Glutamatergic neuron (in vitro differentiated cells): ENCODE results near the gene ATP6V0C. TPM values are rescaled to one million over a fixed set of nuclear protein-coding genes. Genes with fewer than 3 reads are reported as not detected.

Experiments
- DNase-seq: peaks from one replicate; pipeline ENCODE4 v3.0.0; 2022
- H3K27ac Mint-ChIP-seq: one replicate; pipeline ENCODE4 v1.8.0; 2020; ENCODE audit warnings: mild to moderate bottlenecking, mixed read lengths, inconsistent platforms; ENCODE audit not compliant: unreplicated experiment
- H3K27me3 Mint-ChIP-seq: one replicate; pipeline ENCODE4 v1.8.0; 2020; ENCODE audit warnings: mild to moderate bottlenecking, moderate library complexity, mixed read lengths, inconsistent platforms; ENCODE audit not compliant: unreplicated experiment
- H3K36me3 Mint-ChIP-seq: one replicate; pipeline ENCODE4 v1.8.0; 2020; ENCODE audit warnings: mild to moderate bottlenecking, mixed read lengths, inconsistent platforms; ENCODE audit not compliant: unreplicated experiment
- H3K4me1 Mint-ChIP-seq: one replicate; pipeline ENCODE4 v1.8.0; 2020; ENCODE audit warnings: mild to moderate bottlenecking, low read depth, mixed read lengths, inconsistent platforms; ENCODE audit not compliant: unreplicated experiment
- H3K4me3 Mint-ChIP-seq: one replicate; pipeline ENCODE4 v1.8.0; 2020; ENCODE audit warnings: mild to moderate bottlenecking, mixed read lengths, inconsistent platforms; ENCODE audit not compliant: unreplicated experiment
- H3K9me3 Mint-ChIP-seq: one replicate; pipeline ENCODE4 v1.8.0; 2020; ENCODE audit warnings: mild to moderate bottlenecking, moderate library complexity, mixed read lengths, inconsistent platforms; ENCODE audit not compliant: unreplicated experiment
- CTCF ChIP-seq: fragments of 200-600 bp; sonication (generic); IDR thresholded peaks from one replicate; pipeline ENCODE4 v1.5.0; 2021; ENCODE audit not compliant: partially characterized antibody, unreplicated experiment
- total RNA-seq: library from RNA; stranded (reverse); fragmentation: NEBNext Ultra II Directional; extraction: Animal tissue kit (Norgen Biotek cat#: 25700); gene quantifications from one replicate; pipeline ENCODE4 v1.2.1, GENCODE V29; 2021; ENCODE audit not compliant: unreplicated experiment

Gene ATP6V0C
- total RNA-seq, 1 donor from 2014 or later, result 274 TPM

DNA sequence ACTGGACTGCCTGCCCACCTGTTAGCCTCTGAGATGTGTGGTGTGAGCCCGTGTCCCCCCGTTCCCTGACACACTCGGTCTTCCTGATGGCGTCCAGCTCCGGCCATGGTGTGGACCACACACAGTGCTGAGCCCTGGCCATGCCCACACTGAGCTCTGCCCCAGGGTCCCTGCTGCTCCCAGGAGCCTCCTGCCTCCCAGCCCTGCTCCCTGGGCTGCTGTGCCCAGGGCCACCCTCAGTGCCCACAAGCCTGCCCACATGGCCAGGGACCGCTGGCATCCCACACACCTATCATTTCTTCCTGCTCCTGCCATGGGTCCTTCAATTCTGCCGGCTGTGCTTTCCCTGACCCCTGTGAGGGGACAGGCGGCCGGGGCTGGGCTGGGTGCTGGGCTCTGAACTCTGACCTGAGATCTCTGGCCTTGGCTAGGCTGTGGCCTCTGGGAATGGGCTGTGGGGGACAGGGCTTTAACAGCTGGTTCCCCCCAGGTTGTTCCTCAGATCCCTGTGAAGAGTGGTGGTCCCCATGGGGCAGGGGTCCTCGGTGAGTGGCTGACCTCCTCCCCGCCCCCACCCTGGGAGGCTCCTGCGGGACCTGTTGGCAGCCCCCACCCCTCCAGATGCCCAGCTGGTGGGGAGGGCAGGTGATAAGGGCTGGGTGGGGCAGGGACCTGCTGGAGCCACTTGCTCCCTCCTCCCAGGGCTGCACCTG, 13.5 kb downstream of the ATP6V0C start:
- no peaks in the 10 kb centered on the region for H3K36me3 Mint-ChIP-seq
- no peak for TF ChIP-seq CTCF
- peaks cover 3% of the 10 kb centered on the region for H3K9me3 Mint-ChIP-seq
- peaks cover 4% of the 10 kb centered on the region for H3K27me3 Mint-ChIP-seq
- H3K4me1 Mint-ChIP-seq, result peaks cover 1% of the 10 kb centered on the region
- H3K4me3 Mint-ChIP-seq, result no peak overlapping the region
- DNase-seq, result no peak
- no peak overlapping the region for H3K27ac Mint-ChIP-seq

DNA sequence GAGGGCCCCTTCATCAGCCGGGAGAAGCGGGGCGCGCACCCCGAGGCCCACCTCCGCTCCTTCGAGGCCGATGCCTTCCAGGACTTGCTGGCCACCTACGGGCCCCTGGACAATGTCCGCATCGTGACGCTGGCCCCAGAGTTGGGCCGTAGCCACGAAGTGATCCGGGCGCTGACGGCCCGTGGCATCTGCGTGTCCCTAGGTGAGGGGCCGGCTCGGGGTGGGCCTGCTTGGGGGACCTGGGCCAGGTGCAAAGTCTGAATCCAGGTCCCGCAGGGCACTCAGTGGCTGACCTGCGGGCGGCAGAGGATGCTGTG, 14.0 kb downstream of the ATP6V0C start:
- H3K36me3 Mint-ChIP-seq, result no peaks in the 10 kb centered on the region
- H3K27ac Mint-ChIP-seq, result no peak overlapping the region
- H3K9me3 Mint-ChIP-seq, result peaks cover 5% of the 10 kb centered on the region
- no peak for DNase-seq
- no peak overlapping the region for H3K4me3 Mint-ChIP-seq
- TF ChIP-seq CTCF, result no peak
- H3K27me3 Mint-ChIP-seq, result peaks cover 6% of the 10 kb centered on the region
- peaks cover 2% of the 10 kb centered on the region for H3K4me1 Mint-ChIP-seq

DNA sequence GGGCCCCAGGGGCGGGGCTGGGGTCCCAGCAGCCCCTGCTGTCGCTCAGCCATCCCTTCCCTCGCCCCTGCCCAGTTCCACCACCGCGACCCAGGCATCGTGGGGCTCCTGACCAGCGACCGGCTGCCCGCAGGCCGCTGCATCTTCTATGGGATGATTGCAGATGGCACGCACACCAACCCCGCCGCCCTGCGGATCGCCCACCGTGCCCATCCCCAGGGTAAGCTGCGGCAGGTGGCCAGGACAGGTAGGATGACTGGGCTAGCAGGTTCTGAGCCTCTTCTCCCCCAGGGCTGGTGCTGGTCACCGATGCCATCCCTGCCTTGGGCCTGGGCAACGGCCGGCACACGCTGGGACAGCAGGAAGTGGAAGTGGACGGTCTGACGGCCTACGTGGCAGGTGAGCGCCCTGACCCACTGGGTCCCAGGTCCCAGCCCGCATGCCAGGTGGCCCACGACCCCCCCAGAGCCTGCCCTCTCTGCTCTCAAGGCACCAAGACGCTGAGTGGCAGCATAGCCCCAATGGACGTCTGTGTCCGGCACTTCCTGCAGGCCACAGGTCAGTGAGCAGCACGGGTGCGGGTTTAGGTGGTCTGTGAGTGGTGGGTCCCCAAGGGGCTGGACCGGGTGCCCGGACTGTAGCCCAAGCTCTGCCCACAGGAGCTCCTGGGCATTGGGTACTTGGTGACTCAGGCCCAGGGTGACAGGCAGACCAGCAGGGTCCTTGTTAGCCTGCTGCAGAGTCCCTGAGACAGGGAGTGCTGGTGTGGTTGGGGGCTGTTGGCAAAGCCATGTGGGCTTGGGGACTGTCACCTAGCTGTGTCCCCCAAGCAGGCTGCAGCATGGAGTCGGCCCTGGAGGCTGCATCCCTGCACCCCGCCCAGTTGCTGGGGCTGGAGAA, 14.7 kb downstream of the ATP6V0C start:
- H3K27ac Mint-ChIP-seq, result no peak overlapping the region
- DNase-seq, result no peak
- peaks cover 7% of the 10 kb centered on the region for H3K9me3 Mint-ChIP-seq
- no peaks in the 10 kb centered on the region for H3K36me3 Mint-ChIP-seq
- no peak overlapping the region for H3K4me3 Mint-ChIP-seq
- no peak for TF ChIP-seq CTCF
- peaks cover 3% of the 10 kb centered on the region for H3K4me1 Mint-ChIP-seq
- peaks cover 9% of the 10 kb centered on the region for H3K27me3 Mint-ChIP-seq

- Mint-ChIP-seq H3K9me3 (peaks cover 7% of the 10 kb centered on the region), H3K4me3 (no peak overlapping the region), H3K4me1 (peaks cover 3% of the 10 kb centered on the region), H3K27me3 (peaks cover 14% of the 10 kb centered on the region), H3K36me3 (no peaks in the 10 kb centered on the region), H3K27ac (no peak overlapping the region)
- no peak for DNase-seq
- no peak for TF ChIP-seq CTCF
Observed at GRCh38 chr16:2529061-2529931, 15.5 kb downstream of the ATP6V0C start.
